ENCODE data around the gene MYO1D. TPM values are rescaled to one million over a fixed set of nuclear protein-coding genes. Genes with fewer than 3 reads are reported as not detected.
"Not testable (repeated sequence)": the region's sequence is repeated elsewhere in the genome, so short reads cannot be mapped to it uniquely, and the experiment has no call there.

The MYO1D gene
- 10 to 100 TPM; 73.1 to 75.8 TPM for total RNA-seq
- 10 to 100 TPM; 22.0 to 49.7 TPM for polyA plus RNA-seq
- long read RNA-seq, donor 1, full-length matches to known transcripts = 8 of 318 reads
- long read RNA-seq, donor 1, partial matches to known transcripts = 236 of 318 reads
- long read RNA-seq, donor 1, other reads (novel, unspliced or antisense) = 74 of 318 reads
- long read RNA-seq, donor 2 = 0 reads
- long read RNA-seq, donor 3, full-length matches to known transcripts = 1 of 1 reads
- long read RNA-seq, donor 3, partial matches to known transcripts = 0 of 1 reads
- long read RNA-seq, donor 3, other reads (novel, unspliced or antisense) = 0 of 1 reads
- long read RNA-seq, donor 4, partial matches to known transcripts = 400 of 410 reads
- long read RNA-seq, donor 4, other reads (novel, unspliced or antisense) = 9 of 410 reads
- long read RNA-seq, donor 5, partial matches to known transcripts = 9 of 9 reads
- long read RNA-seq, donor 5, other reads (novel, unspliced or antisense) = 0 of 9 reads

DNA sequence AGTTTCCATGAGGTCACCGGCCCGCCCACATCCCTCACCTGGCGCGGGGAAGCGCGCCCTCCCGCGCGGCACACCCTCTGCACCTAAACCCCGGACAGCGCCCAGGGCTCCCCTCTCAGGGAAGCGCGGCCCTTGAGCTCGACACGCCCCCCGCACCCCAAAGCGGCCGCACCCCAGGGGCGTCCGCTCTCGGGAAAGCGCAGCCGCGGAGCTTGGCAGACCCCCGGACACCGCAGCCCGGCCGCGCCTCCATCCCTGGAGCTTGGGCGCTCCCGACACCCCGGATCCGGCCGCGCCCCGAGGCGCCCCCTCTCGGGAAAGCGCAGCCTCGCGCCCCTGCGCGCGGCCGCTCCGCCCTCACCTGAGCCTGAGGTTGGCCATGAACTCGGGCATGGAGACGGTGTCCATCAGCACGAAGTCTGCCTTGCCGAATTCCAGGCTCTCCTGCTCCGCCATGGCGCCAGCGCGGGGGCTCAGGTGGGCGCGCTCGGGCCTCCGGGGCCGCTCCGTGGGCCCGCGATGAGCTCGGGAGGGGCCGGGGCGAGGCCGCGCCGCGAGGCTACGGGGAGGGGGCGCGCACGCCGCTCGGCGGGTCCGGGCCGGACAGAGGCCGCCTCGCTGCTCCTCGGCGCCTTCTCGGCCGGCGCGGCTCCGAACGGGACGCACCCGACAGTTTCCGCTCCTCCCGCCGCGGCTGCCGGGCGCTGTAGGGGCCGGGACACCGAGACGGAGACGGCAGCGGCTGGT is at the start of gene MYO1D:
MYO1D (minus strand) TSS at position 708 of the 747 bp plus-strand sequence; CDS start at position 456, 252 bp downstream.
- 0 to 1% methylated on average over 68 to 101 of the region's 101 CpGs for WGBS, 2 donors
- H3K4me1 ChIP-seq (ENCODE audit: control insufficient read depth in 5 of 5, insufficient read depth in 5 of 5, low read length in 5 of 5) = peaks cover 0 to 29% (median 6%) of the 10 kb centered on the region in 5 donors

DNA sequence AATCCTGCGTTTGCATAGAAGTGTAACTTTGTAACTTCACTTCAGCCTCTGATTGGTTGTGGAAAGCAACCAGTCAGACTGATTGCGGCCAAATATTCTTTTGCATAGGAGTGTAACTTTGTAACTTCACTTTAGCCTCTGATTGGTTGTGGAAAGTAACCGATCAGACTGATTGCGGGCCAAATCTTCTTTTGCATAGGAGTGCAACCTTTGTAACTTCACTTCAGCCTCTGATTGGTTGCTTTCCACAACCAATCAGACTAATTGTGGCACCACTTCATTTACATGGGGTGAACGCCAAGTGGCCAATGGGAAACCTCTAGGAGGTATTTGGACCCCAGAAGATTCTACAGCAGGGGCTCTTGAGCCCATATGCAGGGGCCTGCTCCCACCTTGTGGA is 49.3 kb upstream of the MYO1D start:
- no peak overlapping the region for H3K9ac ChIP-seq (ENCODE audit: insufficient read depth in 1 of 2, low read length in 2 of 2)
- no peak for ATAC-seq (ENCODE audit: insufficient read depth, low FRiP score)

More for the DNA sequence above, at the start of gene MYO1D:
- peak within 1 kb of the TSS; percentile 92 for H3K27ac ChIP-seq (ENCODE audit: low read depth in 1 of 2, low read length in 1 of 2)
- no peaks in the 10 kb centered on the region for H3K9me3 ChIP-seq (ENCODE audit: control insufficient read depth in 4 of 4, insufficient read depth in 3 of 4, low read length in 3 of 4)
- H3K27me3 ChIP-seq (ENCODE audit: control insufficient read depth in 3 of 3, insufficient read depth in 3 of 3, low read length in 2 of 3) = peaks cover 0 to 6% (median 5%) of the 10 kb centered on the region in 3 donors
- no peaks in the 10 kb centered on the region for H3K36me3 ChIP-seq (ENCODE audit: control insufficient read depth in 4 of 4, insufficient read depth in 4 of 4, low read length in 4 of 4)
- peak within 1 kb of the TSS; percentile 66 for H3K4me3 ChIP-seq
- DNase-seq = peak in 2 of 3 donors; percentile 63 to 69
- H3K9ac ChIP-seq (ENCODE audit: insufficient read depth in 1 of 2, low read length in 2 of 2) = peak within 1 kb of the TSS; percentile 69 to 74
- ATAC-seq (ENCODE audit: insufficient read depth, low FRiP score) = peak; percentile 50
- TF ChIP-seq, protein P1, sequence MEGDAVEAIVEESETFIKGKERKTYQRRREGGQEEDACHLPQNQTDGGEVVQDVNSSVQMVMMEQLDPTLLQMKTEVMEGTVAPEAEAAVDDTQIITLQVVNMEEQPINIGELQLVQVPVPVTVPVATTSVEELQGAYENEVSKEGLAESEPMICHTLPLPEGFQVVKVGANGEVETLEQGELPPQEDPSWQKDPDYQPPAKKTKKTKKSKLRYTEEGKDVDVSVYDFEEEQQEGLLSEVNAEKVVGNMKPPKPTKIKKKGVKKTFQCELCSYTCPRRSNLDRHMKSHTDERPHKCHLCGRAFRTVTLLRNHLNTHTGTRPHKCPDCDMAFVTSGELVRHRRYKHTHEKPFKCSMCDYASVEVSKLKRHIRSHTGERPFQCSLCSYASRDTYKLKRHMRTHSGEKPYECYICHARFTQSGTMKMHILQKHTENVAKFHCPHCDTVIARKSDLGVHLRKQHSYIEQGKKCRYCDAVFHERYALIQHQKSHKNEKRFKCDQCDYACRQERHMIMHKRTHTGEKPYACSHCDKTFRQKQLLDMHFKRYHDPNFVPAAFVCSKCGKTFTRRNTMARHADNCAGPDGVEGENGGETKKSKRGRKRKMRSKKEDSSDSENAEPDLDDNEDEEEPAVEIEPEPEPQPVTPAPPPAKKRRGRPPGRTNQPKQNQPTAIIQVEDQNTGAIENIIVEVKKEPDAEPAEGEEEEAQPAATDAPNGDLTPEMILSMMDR (IDR thresholded peaks at IDR 0.05; ENCODE audit: control extremely low read depth, extremely low read depth) = no peak

DNA sequence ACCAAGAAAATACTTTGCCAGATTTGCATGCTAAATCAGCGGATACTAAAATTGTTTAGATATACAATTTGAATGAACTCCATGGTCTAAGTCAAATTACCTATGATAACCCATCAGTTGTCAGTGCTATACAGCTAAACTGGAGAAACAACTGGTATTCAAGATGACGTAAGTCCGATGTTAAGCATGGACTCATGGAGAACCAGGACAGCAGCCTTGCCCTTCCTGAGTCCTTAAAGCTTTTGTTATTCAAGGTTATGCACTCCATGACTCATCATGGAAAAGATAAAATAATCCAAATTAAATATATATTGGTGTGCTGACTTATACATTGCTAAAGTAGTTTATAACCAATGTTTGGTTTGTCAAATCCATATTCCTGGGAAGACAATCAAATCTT is 47.0 kb upstream of the MYO1D start:
- WGBS, 2 donors = 94 to 99% methylated on average over 3 of the region's 3 CpGs
- H3K9ac ChIP-seq (ENCODE audit: insufficient read depth in 1 of 2, low read length in 2 of 2) = not testable (repeated sequence)

More for the DNA sequence above, 49.3 kb upstream of the MYO1D start:
- no peak for DNase-seq
- H3K4me1 ChIP-seq (ENCODE audit: control insufficient read depth in 5 of 5, insufficient read depth in 5 of 5, low read length in 5 of 5) = peaks cover 0 to 25% (median 11%) of the 10 kb centered on the region in 5 donors
- no peaks in the 10 kb centered on the region for H3K9me3 ChIP-seq (ENCODE audit: control insufficient read depth in 4 of 4, insufficient read depth in 3 of 4, low read length in 3 of 4)
- no peaks in the 10 kb centered on the region for H3K27me3 ChIP-seq (ENCODE audit: control insufficient read depth in 3 of 3, insufficient read depth in 3 of 3, low read length in 2 of 3)
- no peak overlapping the region for H3K27ac ChIP-seq (ENCODE audit: low read depth in 1 of 2, low read length in 1 of 2)
- H3K36me3 ChIP-seq (ENCODE audit: control insufficient read depth in 4 of 4, insufficient read depth in 4 of 4, low read length in 4 of 4) = peaks cover 0 to 8% (median 4%) of the 10 kb centered on the region in 4 donors
- no peak overlapping the region for H3K4me3 ChIP-seq
- WGBS, 2 donors = 92 to 94% methylated on average over 5 of the region's 5 CpGs
- TF ChIP-seq, protein P1 (IDR thresholded peaks at IDR 0.05; ENCODE audit: control extremely low read depth, extremely low read depth) = no peak

DNA sequence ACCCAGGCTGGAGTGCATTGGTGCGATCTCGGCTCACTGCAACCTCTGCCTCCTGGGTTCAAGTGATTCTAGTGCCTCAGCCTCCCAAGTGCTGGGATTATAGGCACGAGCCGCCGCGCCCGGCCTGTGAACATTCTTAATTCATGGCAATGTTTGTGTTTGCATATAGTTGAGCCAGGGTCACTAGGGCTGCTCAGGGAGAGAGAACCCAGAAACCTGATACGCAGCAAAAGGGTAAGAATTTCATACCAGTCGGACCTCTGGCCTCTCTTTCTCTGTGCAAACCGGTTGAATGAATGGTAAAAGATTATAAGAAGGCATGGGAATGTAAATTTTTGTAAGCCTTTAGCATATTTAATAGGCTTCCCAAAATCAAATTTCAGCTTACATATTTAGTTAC is 44.1 kb upstream of the MYO1D start:
- Histone ChIP-seq H3K36me3 (ENCODE audit: control insufficient read depth in 4 of 4, insufficient read depth in 4 of 4, low read length in 4 of 4) (no peaks in the 10 kb centered on the region), H3K27ac (ENCODE audit: low read depth in 1 of 2, low read length in 1 of 2) (no peak overlapping the region), H3K4me3 (no peak overlapping the region), H3K9ac (ENCODE audit: insufficient read depth in 1 of 2, low read length in 2 of 2) (no peak overlapping the region), H3K4me1 (ENCODE audit: control insufficient read depth in 5 of 5, insufficient read depth in 5 of 5, low read length in 5 of 5) (peaks cover 0 to 9% (median 0%) of the 10 kb centered on the region in 5 donors), H3K9me3 (ENCODE audit: control insufficient read depth in 4 of 4, insufficient read depth in 3 of 4, low read length in 3 of 4) (peaks cover 0 to 2% (median 0%) of the 10 kb centered on the region in 4 donors), H3K27me3 (ENCODE audit: control insufficient read depth in 3 of 3, insufficient read depth in 3 of 3, low read length in 2 of 3) (no peaks in the 10 kb centered on the region)
- TF ChIP-seq, protein P1 (IDR thresholded peaks at IDR 0.05; ENCODE audit: control extremely low read depth, extremely low read depth) = no peak
- ATAC-seq (ENCODE audit: insufficient read depth, low FRiP score) (no peak), DNase-seq (no peak)
- 87 to 90% methylated on average over 10 of the region's 10 CpGs for WGBS, 2 donors

More for the DNA sequence above, 47.0 kb upstream of the MYO1D start:
- H3K36me3 ChIP-seq (ENCODE audit: control insufficient read depth in 4 of 4, insufficient read depth in 4 of 4, low read length in 4 of 4); ATAC-seq (ENCODE audit: insufficient read depth, low FRiP score); DNase-seq; H3K9me3 ChIP-seq (ENCODE audit: control insufficient read depth in 4 of 4, insufficient read depth in 3 of 4, low read length in 3 of 4); H3K4me3 ChIP-seq; H3K27me3 ChIP-seq (ENCODE audit: control insufficient read depth in 3 of 3, insufficient read depth in 3 of 3, low read length in 2 of 3); H3K27ac ChIP-seq (ENCODE audit: low read depth in 1 of 2, low read length in 1 of 2): not testable (repeated sequence)
- peaks cover 0 to 14% (median 7%) of the 10 kb centered on the region in 5 donors for H3K4me1 ChIP-seq (ENCODE audit: control insufficient read depth in 5 of 5, insufficient read depth in 5 of 5, low read length in 5 of 5)
